ENCODE measurements around the gene VPS35. TPM values are rescaled to one million over a fixed set of nuclear protein-coding genes. Genes with fewer than 3 reads are reported as not detected.
"Not testable (repeated sequence)": the region's sequence is repeated elsewhere in the genome, so short reads cannot be mapped to it uniquely, and the experiment has no call there.

The VPS35 gene
- total RNA-seq, 1 experiment from 2014 or later = 170 TPM

GRCh38 chr16:46662123-46662522 lies 26.9 kb downstream of the VPS35 start:
- DNase-seq (ENCODE audit: low read depth) = no peak

GRCh38 chr16:46658925-46659324 lies 30.1 kb downstream of the VPS35 start:
- no peak for DNase-seq (ENCODE audit: low read depth)

- no peak for DNase-seq (ENCODE audit: low read depth)
These were observed 37.7 kb downstream of the VPS35 start for GRCh38 chr16:46651305-46651704.

- peak; percentile 99 for DNase-seq (ENCODE audit: low read depth)
These were observed 38.7 kb downstream of the VPS35 start for GRCh38 chr16:46650254-46650623.

- peak; percentile 89 for DNase-seq (ENCODE audit: low read depth)
These were observed 39.3 kb downstream of the VPS35 start for GRCh38 chr16:46649588-46650253.

- DNase-seq (ENCODE audit: low read depth) = peak; percentile 24
These were observed 40.3 kb downstream of the VPS35 start for GRCh38 chr16:46648656-46649055.

GRCh38 chr16:46638947-46639925 lies 49.7 kb downstream of the VPS35 start:
- DNase-seq (ENCODE audit: low read depth) = peak; percentile 65

GRCh38 chr16:46632778-46633733 lies 55.9 kb downstream of the VPS35 start:
- DNase-seq (ENCODE audit: low read depth) = no peak

- peak; percentile 75 for DNase-seq (ENCODE audit: low read depth)
These were observed 59.4 kb downstream of the VPS35 start for GRCh38 chr16:46629331-46630219.

- DNase-seq (ENCODE audit: low read depth) = no peak
These were observed 61.2 kb downstream of the VPS35 start for GRCh38 chr16:46627746-46628145.

GRCh38 chr16:46626681-46627080 lies 62.3 kb downstream of the VPS35 start:
- DNase-seq (ENCODE audit: low read depth) = not testable (repeated sequence)

GRCh38 chr16:46624862-46625261 lies 64.1 kb downstream of the VPS35 start:
- DNase-seq (ENCODE audit: low read depth) = not testable (repeated sequence)

- DNase-seq (ENCODE audit: low read depth) = not testable (repeated sequence)
These were observed 65.3 kb downstream of the VPS35 start for GRCh38 chr16:46623707-46624106.

GRCh38 chr16:46623246-46623645 lies 65.7 kb downstream of the VPS35 start:
- DNase-seq (ENCODE audit: low read depth) = not testable (repeated sequence)

GRCh38 chr16:46621934-46622676 lies 66.9 kb downstream of the VPS35 start:
- no peak for DNase-seq (ENCODE audit: low read depth)

GRCh38 chr16:46621006-46621933 lies 67.7 kb downstream of the VPS35 start, which contains the start of gene SHCBP1:
Gene SHCBP1 (minus strand): TSS chr16:46621379. CDS start chr16:46621359, 20 bp downstream.
- DNase-seq (ENCODE audit: low read depth) = peak; percentile 91

- DNase-seq (ENCODE audit: low read depth) = peak; percentile 41
These were observed 68.5 kb downstream of the VPS35 start for GRCh38 chr16:46620266-46621005.

GRCh38 chr16:46618516-46618915 lies 70.5 kb downstream of the VPS35 start:
- no peak for DNase-seq (ENCODE audit: low read depth)

Measured in LHCN-M2 (cell line).